Thyroid gland (tissue), 4 donors: ENCODE data around the gene RPL38.

Source experiments
- CTCF ChIP-seq, 6 experiments: fragments of 200-600 bp in 3 of 6; fragments of 450-650 bp in 3 of 6; sonication (generic) in 3 of 6; IDR thresholded peaks; one replicate each; pipeline ENCODE4 v1.5.1; 2016 to 2019; ENCODE audit warnings: antibody characterized with exemption in 6 of 6, mild to moderate bottlenecking in 2 of 6, inconsistent platforms in 1 of 6, moderate library complexity in 1 of 6
- POLR2A ChIP-seq, 2 donors: fragments of 450-650 bp; IDR thresholded peaks; one replicate each; pipeline ENCODE4 v1.6.1; 2017; ENCODE audit warnings: antibody characterized with exemption in 2 of 2, mild to moderate bottlenecking in 2 of 2, moderate library complexity in 1 of 2

- TF ChIP-seq CTCF (IDR thresholded peaks at IDR 0.05) (no peak), POLR2A (IDR thresholded peaks at IDR 0.05) (no peak)
These were observed 47.6 kb downstream of the RPL38 start for GRCh38 chr17:74251051-74251450.
